Vagina (tissue), 2 donors: ENCODE data around the gene CERKL.

Experiments used
- POLR2AphosphoS5 ChIP-seq, 2 donors: sonication (generic); formaldehyde crosslinking; IDR thresholded peaks; one replicate each; pipeline ENCODE4 v1.9.0; 2017; ENCODE audit warnings: antibody characterized with exemption in 2 of 2, mild to moderate bottlenecking in 2 of 2, low read depth in 1 of 2; ENCODE audit not compliant: insufficient read depth in 1 of 2
- TF ChIP-seq, protein P1 (sequence below), 3 experiments: fragments of 450-650 bp in 2 of 3; fragments of 200-600 bp in 1 of 3; sonication (generic) in 1 of 3; IDR thresholded peaks; one replicate each; pipeline ENCODE4 v1.5.1; 2017 to 2019; ENCODE audit warnings: antibody characterized with exemption in 3 of 3, mild to moderate bottlenecking in 2 of 3, moderate library complexity in 2 of 3

DNA sequence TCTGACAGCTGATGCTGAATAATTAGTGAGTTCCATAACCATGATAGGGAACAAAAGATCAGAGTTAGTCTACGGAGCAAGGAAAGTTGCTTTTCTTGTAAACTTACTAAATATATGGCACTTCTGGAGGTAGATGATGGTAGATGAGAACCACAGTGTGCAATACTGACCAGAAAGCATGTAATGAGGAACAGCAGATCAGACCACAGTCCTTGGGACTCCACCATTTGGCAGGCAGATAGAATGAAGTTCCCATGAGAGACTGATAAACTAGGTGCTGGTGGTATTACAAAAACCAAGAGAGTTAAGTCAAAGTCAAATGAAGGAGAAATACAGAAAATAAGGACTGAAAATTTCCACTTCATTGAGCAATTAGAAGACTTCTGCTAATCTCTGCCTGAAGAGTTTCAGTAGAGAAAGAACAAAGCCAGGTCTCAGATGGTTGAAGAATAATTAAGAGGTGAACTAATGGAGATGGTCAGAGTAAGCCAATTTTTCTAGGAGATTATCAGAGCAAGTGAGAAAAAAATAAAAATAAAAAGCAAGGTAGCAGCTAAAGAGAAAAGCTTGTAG, 10.4 kb downstream of the CERKL start:
- no peak for TF ChIP-seq POLR2AphosphoS5 (IDR thresholded peaks at IDR 0.05; ENCODE audit: insufficient read depth in 1 of 2, low read depth in 1 of 2)
- TF ChIP-seq, protein P1, sequence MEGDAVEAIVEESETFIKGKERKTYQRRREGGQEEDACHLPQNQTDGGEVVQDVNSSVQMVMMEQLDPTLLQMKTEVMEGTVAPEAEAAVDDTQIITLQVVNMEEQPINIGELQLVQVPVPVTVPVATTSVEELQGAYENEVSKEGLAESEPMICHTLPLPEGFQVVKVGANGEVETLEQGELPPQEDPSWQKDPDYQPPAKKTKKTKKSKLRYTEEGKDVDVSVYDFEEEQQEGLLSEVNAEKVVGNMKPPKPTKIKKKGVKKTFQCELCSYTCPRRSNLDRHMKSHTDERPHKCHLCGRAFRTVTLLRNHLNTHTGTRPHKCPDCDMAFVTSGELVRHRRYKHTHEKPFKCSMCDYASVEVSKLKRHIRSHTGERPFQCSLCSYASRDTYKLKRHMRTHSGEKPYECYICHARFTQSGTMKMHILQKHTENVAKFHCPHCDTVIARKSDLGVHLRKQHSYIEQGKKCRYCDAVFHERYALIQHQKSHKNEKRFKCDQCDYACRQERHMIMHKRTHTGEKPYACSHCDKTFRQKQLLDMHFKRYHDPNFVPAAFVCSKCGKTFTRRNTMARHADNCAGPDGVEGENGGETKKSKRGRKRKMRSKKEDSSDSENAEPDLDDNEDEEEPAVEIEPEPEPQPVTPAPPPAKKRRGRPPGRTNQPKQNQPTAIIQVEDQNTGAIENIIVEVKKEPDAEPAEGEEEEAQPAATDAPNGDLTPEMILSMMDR (IDR thresholded peaks at IDR 0.05) = no peak
